BJ (cell line): ENCODE measurements around the gene B3GNT9. TPM values are rescaled to one million over a fixed set of nuclear protein-coding genes. Genes with fewer than 3 reads are reported as not detected.

Experiments used
- CTCF ChIA-PET: fragments of 350-600 bp; formaldehyde crosslinking; extraction: SDS; loops from one replicate; lab custom pipeline; 2021; ENCODE audit warnings: antibody characterized with exemption, inconsistent platforms; lab: Yijun Ruan, JAX
- POLR2A ChIA-PET: fragments of 300-600 bp; sonication (Branson Sonifier 250); formaldehyde crosslinking; extraction: SDS; loops from one replicate; lab custom pipeline; 2021; ENCODE audit warnings: antibody characterized with exemption; lab: Charles Lee
- DNase-seq: peaks from one replicate; pipeline ENCODE4 v3.0.0-alpha.2; 2011; ENCODE audit warnings: low read depth
- H3K27me3 ChIP-seq: 2 replicates; pipeline ENCODE4 v1.6.0; 2011; ENCODE audit warnings: low read length; ENCODE audit not compliant: control insufficient read depth, insufficient read depth
- H3K36me3 ChIP-seq: 2 replicates; pipeline ENCODE4 v1.5.1; 2011; ENCODE audit warnings: low read length; ENCODE audit not compliant: control insufficient read depth, insufficient read depth
- H3K4me3 ChIP-seq: 2 replicates; pipeline ENCODE4 v1.5.1; 2011; ENCODE audit warnings: low read depth, mild to moderate bottlenecking, control low read depth, low read length
- CTCF ChIP-seq: IDR thresholded peaks from 2 replicates; pipeline ENCODE4 v1.5.1; 2011; ENCODE audit warnings: low read depth, mild to moderate bottlenecking, control low read depth, inconsistent platforms, low read length, moderate library complexity; ENCODE audit not compliant: insufficient read depth
- polyA plus RNA-seq: library from polyadenylated mRNA; depleted of rRNA; stranded (reverse); fragments of >200 nt; gene quantifications from 2 replicates; pipeline ENCODE4 v1.2.3, GENCODE V29; 2011

Gene B3GNT9
- polyA plus RNA-seq, 1 experiment, result 34.9 TPM

- ChIA-PET POLR2A (no interaction called here), CTCF (interaction anchor here (0.9 to 2.3 kb wide), 7 partner anchors 9 to 282 kb away, joined by 3 to 10 read pairs (median 3); partner anchors contain the start of genes NOL3 and TMEM208)
- TF ChIP-seq CTCF, result no peak
- H3K36me3 ChIP-seq, result no peaks in the 10 kb centered on the region
- peak overlapping the region; percentile 60 for H3K4me3 ChIP-seq
- no peaks in the 10 kb centered on the region for H3K27me3 ChIP-seq
- no peak for DNase-seq
Measured at GRCh38 chr16:67183284-67183626, 32.5 kb upstream of the B3GNT9 start.

DNA sequence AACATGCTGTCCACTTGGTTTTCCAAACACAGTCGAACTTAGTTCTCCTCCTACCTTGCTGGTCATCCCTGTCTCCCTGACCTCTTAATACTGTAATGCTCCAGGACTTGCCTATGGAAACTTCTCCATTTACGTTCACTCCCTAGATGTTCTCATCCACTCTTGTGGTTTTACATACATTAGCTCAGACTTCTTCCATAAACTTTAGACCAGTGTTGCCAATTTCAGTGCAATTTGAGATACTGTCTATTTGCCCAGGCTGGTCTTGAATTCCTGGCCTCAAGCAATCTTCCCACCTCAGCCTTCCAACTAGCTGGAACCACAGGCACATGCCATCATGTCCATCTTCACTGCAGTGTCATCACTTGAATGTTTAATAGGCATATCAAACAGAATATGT is 31.5 kb upstream of the B3GNT9 start:
- TF ChIP-seq CTCF, result no peak
- H3K36me3 ChIP-seq, result no peaks in the 10 kb centered on the region
- ChIA-PET CTCF (interaction anchor here (0.9 to 2.3 kb wide), 7 partner anchors 8 to 283 kb away, joined by 3 to 10 read pairs (median 4); partner anchors contain the start of gene NOL3), POLR2A (no interaction called here)
- no peaks in the 10 kb centered on the region for H3K27me3 ChIP-seq
- no peak for DNase-seq
- H3K4me3 ChIP-seq, result no peak overlapping the region

GRCh38 chr16:67181346-67181745 is 30.5 kb upstream of the B3GNT9 start:
- no peak for TF ChIP-seq CTCF
- ChIA-PET POLR2A (no interaction called here), CTCF (interaction anchor here (0.7 to 2.3 kb wide), 7 partner anchors 11 to 227 kb away, joined by 3 to 10 read pairs (median 4); partner anchors contain the start of gene NOL3)
- Histone ChIP-seq H3K27me3 (no peaks in the 10 kb centered on the region), H3K4me3 (no peak overlapping the region), H3K36me3 (no peaks in the 10 kb centered on the region)
- no peak for DNase-seq

DNA sequence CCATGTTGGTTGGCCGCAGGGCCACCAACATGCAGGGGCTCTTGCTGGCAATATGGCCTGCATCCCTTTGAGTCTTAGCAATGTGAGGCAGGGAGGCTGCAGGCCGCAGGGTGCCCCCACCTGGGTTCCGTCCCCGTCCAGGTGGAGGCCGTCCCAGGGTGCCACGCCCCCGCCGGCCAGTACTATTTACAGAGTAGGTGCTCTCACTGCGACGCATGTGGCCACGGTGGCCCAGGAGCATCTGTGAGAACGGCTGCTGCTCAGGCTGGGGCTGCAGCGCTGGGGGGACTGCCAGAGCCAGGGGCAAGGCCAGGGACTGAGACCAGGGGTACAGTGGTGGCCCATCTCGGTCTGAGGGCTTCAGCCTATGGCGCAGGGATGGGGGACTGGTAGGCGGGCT is 29.4 kb upstream of the B3GNT9 start:
- no peak for DNase-seq
- Histone ChIP-seq H3K36me3 (no peaks in the 10 kb centered on the region), H3K4me3 (no peak overlapping the region), H3K27me3 (no peaks in the 10 kb centered on the region)
- ChIA-PET CTCF (no interaction called here), POLR2A (no interaction called here)
- TF ChIP-seq CTCF, result no peak

GRCh38 chr16:67179421-67180080 is 28.8 kb upstream of the B3GNT9 start:
- TF ChIP-seq CTCF, result no peak
- ChIA-PET CTCF (no interaction called here), POLR2A (no interaction called here)
- no peak overlapping the region for H3K4me3 ChIP-seq
- no peaks in the 10 kb centered on the region for H3K36me3 ChIP-seq
- no peak for DNase-seq
- H3K27me3 ChIP-seq, result no peaks in the 10 kb centered on the region
